ENCODE data around the gene NCAN. TPM values are rescaled to one million over a fixed set of nuclear protein-coding genes. Genes with fewer than 3 reads are reported as not detected.

Gene NCAN
- total and polyA plus RNA-seq, 2 of the 8 experiments (the other 6 are each of a cell fraction or from before 2014, with no cell fraction given) = 2.7 TPM

GRCh38 chr19:19181488-19181998 is 30.2 kb upstream of the NCAN start:
- Histone ChIP-seq H3K9ac (replicated peaks in 1 of 4; ENCODE audit: extremely low read depth in 1 of 4, low read depth in 3 of 4, low read length in 3 of 4) (no peak overlapping the region), H3K14ac (ENCODE audit: insufficient read length) (no peak overlapping the region), H3K79me2 (ENCODE audit: control insufficient read depth in 1 of 2, insufficient read depth in 2 of 2, low read length in 2 of 2) (no peaks in the 10 kb centered on the region), H3K23me2 (ENCODE audit: low read depth, low read length) (no peaks in the 10 kb centered on the region), H2BK12ac (ENCODE audit: low read depth, low read length) (no peak overlapping the region), H2BK15ac (ENCODE audit: low read length) (no peak overlapping the region), H3K4ac (replicated peaks; ENCODE audit: insufficient read length, low read depth, low read length) (no peak overlapping the region), H3K23ac (ENCODE audit: insufficient read length) (no peak overlapping the region), H3K4me3 (ENCODE audit: extremely low read depth in 1 of 4, insufficient read depth in 2 of 4, low read depth in 3 of 4, low read length in 4 of 4) (no peak overlapping the region), H3K79me1 (ENCODE audit: low read depth, low read length) (no peaks in the 10 kb centered on the region), H2BK120ac (replicated peaks; ENCODE audit: low read depth, low read length) (no peak overlapping the region), H2BK5ac (ENCODE audit: low read depth, low read length) (no peak overlapping the region), H4K20me1 (replicated peaks in 1 of 2; ENCODE audit: control insufficient read depth in 1 of 2, insufficient read depth in 2 of 2, low read length in 2 of 2) (peaks cover 0 to 7% of the 10 kb centered on the region in 2 experiments), H3K27me3 (replicated peaks in 1 of 4; ENCODE audit: control insufficient read depth in 3 of 4, extremely low read depth in 1 of 4, insufficient read depth in 3 of 4, low read length in 3 of 4) (no peaks in the 10 kb centered on the region), H3K9me3 (ENCODE audit: insufficient read depth in 2 of 2, low read depth in 1 of 2, low read length in 1 of 2) (no peaks in the 10 kb centered on the region), H3K56ac (replicated peaks; ENCODE audit: insufficient read length, low read depth, low read length) (no peak overlapping the region), H3K27ac (ENCODE audit: low read depth, low read length) (no peak overlapping the region), H3K4me2 (ENCODE audit: insufficient read depth in 1 of 2, low read depth in 2 of 2, low read length in 2 of 2) (no peak overlapping the region), H3K4me1 (replicated peaks in 1 of 4; ENCODE audit: control insufficient read depth in 3 of 4, insufficient read depth in 4 of 4, low read length in 3 of 4) (peaks cover 0 to 3% (median 1%) of the 10 kb centered on the region in 4 experiments; a peak in 4 of 7 replicates), H3K18ac (ENCODE audit: extremely low read depth, low read length) (no peak overlapping the region), H4K8ac (ENCODE audit: extremely low read depth, insufficient read depth, low read length) (no peak overlapping the region), H3K36me3 (ENCODE audit: control insufficient read depth in 2 of 4, insufficient read depth in 4 of 4, low read length in 3 of 4) (peaks cover 2 to 6% (median 4%) of the 10 kb centered on the region in 4 experiments; a peak in 6 of 8 replicates), H4K91ac (replicated peaks; ENCODE audit: insufficient read length, low read length) (no peak overlapping the region), H2BK20ac (ENCODE audit: low read length) (no peak overlapping the region), H4K5ac (ENCODE audit: insufficient read length, low read depth, low read length) (no peak overlapping the region), H2AK5ac (ENCODE audit: low read depth, low read length) (no peak overlapping the region), H2AFZ (ENCODE audit: low read length) (no peak overlapping the region)
- CTCF ChIA-PET (ENCODE audit: partially characterized antibody) = interaction anchor here (0.8 kb wide), 1 partner anchor 126 kb away, joined by 3 read pairs; no protein-coding TSS in a partner anchor
- no peak for DNase-seq (ENCODE audit: low read depth in 1 of 2, low spot score in 2 of 2)
- TF ChIP-seq MAX (IDR thresholded peaks at IDR 0.05) (no peak), HDAC6 (IDR thresholded peaks at IDR 0.05; ENCODE audit: low read depth, low read length) (no peak), SP2 (IDR thresholded peaks at IDR 0.05; ENCODE audit: low read length) (no peak)
- no peak for FAIRE-seq
- WGBS, 2 experiments (ENCODE audit: extremely low coverage in 1 of 2, insufficient coverage in 1 of 2, insufficient read length in 1 of 2, insufficient replicate concordance in 2 of 2, low coverage in 1 of 2, low lambda C conversion rate in 2 of 2, missing lambda C conversion rate in 1 of 2) = 91% methylated on average over 9 of the region's 9 CpGs; no CpG with 5 or more reads in 1 of the 2 experiments
- POLR2A ChIA-PET (ENCODE audit: partially characterized antibody) = interaction anchor here (0.5 to 1.4 kb wide), 5 partner anchors 10 to 211 kb away, joined by 3 to 8 read pairs (median 4); partner anchors contain the start of genes BORCS8, MEF2B and RFXANK
